Inflammatory macrophage treated with lipopolysaccharide for 4 hours (primary cell): Measurements from ENCODE around the gene ADAMTS17.

ENCODE experiments used
- DNase-seq: peaks from one replicate; pipeline ENCODE4 v3.0.0-alpha.2; 2020

ADAMTS17 gene

GRCh38 chr15:100061944-100062343 lies 279.8 kb downstream of the ADAMTS17 start:
- DNase-seq = no peak

- no peak for DNase-seq
Measured at GRCh38 chr15:100060276-100060926, 281.4 kb downstream of the ADAMTS17 start.

- DNase-seq = no peak
Measured at GRCh38 chr15:100059521-100059920, 282.3 kb downstream of the ADAMTS17 start.

GRCh38 chr15:100059094-100059493 lies 282.7 kb downstream of the ADAMTS17 start:
- no peak for DNase-seq

GRCh38 chr15:100058458-100058857 lies 283.3 kb downstream of the ADAMTS17 start:
- no peak for DNase-seq

- DNase-seq = no peak
Measured at GRCh38 chr15:100057281-100057680, 284.5 kb downstream of the ADAMTS17 start.

- no peak for DNase-seq
Measured at GRCh38 chr15:100056411-100057072, 285.2 kb downstream of the ADAMTS17 start.

GRCh38 chr15:100055821-100056220 lies 286.0 kb downstream of the ADAMTS17 start:
- DNase-seq = no peak

GRCh38 chr15:100054539-100054938 lies 287.2 kb downstream of the ADAMTS17 start:
- DNase-seq = no peak

GRCh38 chr15:100053474-100054121 lies 288.2 kb downstream of the ADAMTS17 start:
- DNase-seq = no peak

- no peak for DNase-seq
Measured at GRCh38 chr15:100052716-100053473, 288.9 kb downstream of the ADAMTS17 start.

GRCh38 chr15:100050877-100051786 lies 290.6 kb downstream of the ADAMTS17 start:
- DNase-seq = no peak

GRCh38 chr15:100049936-100050876 lies 291.6 kb downstream of the ADAMTS17 start:
- no peak for DNase-seq

- no peak for DNase-seq
Measured at GRCh38 chr15:100049483-100049882, 292.3 kb downstream of the ADAMTS17 start.

- no peak for DNase-seq
Measured at GRCh38 chr15:100048736-100049135, 293.0 kb downstream of the ADAMTS17 start.

GRCh38 chr15:100043692-100044091 lies 298.1 kb downstream of the ADAMTS17 start:
- no peak for DNase-seq

GRCh38 chr15:100043068-100043641 lies 298.6 kb downstream of the ADAMTS17 start:
- no peak for DNase-seq

GRCh38 chr15:100042558-100042957 lies 299.2 kb downstream of the ADAMTS17 start:
- no peak for DNase-seq

GRCh38 chr15:100041127-100041828 lies 300.5 kb downstream of the ADAMTS17 start:
- no peak for DNase-seq

- no peak for DNase-seq
Measured at GRCh38 chr15:100039994-100040393, 301.8 kb downstream of the ADAMTS17 start.
